IPS DF 4.7 (cell line): ENCODE measurements around the gene C14orf93.
A peak's percentile ranks its signal among the peaks of the same experiment; 100 is the strongest.

Source experiments
- DNase-seq: peaks from one replicate; pipeline ENCODE4 v3.0.0-alpha.2; 2013; ENCODE audit warnings: low spot score; ENCODE audit errors: extremely low read depth

The C14orf93 gene

GRCh38 chr14:23045419-23046357 lies 35.7 kb upstream of the C14orf93 start:
- no peak for DNase-seq

GRCh38 chr14:23044840-23045239 lies 34.9 kb upstream of the C14orf93 start:
- no peak for DNase-seq

- DNase-seq = no peak
Observed at GRCh38 chr14:23043754-23044153, 33.8 kb upstream of the C14orf93 start.

- no peak for DNase-seq
Observed at GRCh38 chr14:23043145-23043544, 33.2 kb upstream of the C14orf93 start.

GRCh38 chr14:23042162-23042965 lies 32.4 kb upstream of the C14orf93 start, which contains the start of gene PSMB11:
TSS of gene PSMB11 (plus strand) at chr14:23042212. CDS start at chr14:23042226, 14 bp downstream.
- DNase-seq = no peak

GRCh38 chr14:23041729-23042128 lies 31.8 kb upstream of the C14orf93 start:
- no peak for DNase-seq

GRCh38 chr14:23040100-23040499 lies 30.2 kb upstream of the C14orf93 start:
- no peak for DNase-seq

GRCh38 chr14:23035303-23036144 lies 25.6 kb upstream of the C14orf93 start:
- DNase-seq = no peak

GRCh38 chr14:23034498-23035302 lies 24.8 kb upstream of the C14orf93 start, which contains the start of gene PSMB5:
TSS of gene PSMB5 (minus strand) at chr14:23034900. CDS start at chr14:23034881, 19 bp downstream.
- DNase-seq = peak; percentile 96

GRCh38 chr14:23033801-23034497 lies 24.0 kb upstream of the C14orf93 start:
- no peak for DNase-seq

GRCh38 chr14:23033251-23033727 lies 23.3 kb upstream of the C14orf93 start:
- no peak for DNase-seq

- no peak for DNase-seq
Observed at GRCh38 chr14:23030936-23031335, 21.0 kb upstream of the C14orf93 start.

- DNase-seq = no peak
Observed at GRCh38 chr14:23028799-23029198, 18.9 kb upstream of the C14orf93 start.

- no peak for DNase-seq
Observed at GRCh38 chr14:23025151-23025814, 15.3 kb upstream of the C14orf93 start.

GRCh38 chr14:23024612-23025075 lies 14.7 kb upstream of the C14orf93 start:
- DNase-seq = no peak

GRCh38 chr14:23023795-23024152 lies 13.8 kb upstream of the C14orf93 start:
- DNase-seq = no peak

- DNase-seq = no peak
Observed at GRCh38 chr14:23023022-23023794, 13.3 kb upstream of the C14orf93 start.

- DNase-seq = no peak
Observed at GRCh38 chr14:23021889-23022442, 12.0 kb upstream of the C14orf93 start.
